Measurements from ENCODE around the gene CNOT11.
"Not testable (repeated sequence)": the region's sequence is repeated elsewhere in the genome, so short reads cannot be mapped to it uniquely, and the experiment has no call there.

DNA sequence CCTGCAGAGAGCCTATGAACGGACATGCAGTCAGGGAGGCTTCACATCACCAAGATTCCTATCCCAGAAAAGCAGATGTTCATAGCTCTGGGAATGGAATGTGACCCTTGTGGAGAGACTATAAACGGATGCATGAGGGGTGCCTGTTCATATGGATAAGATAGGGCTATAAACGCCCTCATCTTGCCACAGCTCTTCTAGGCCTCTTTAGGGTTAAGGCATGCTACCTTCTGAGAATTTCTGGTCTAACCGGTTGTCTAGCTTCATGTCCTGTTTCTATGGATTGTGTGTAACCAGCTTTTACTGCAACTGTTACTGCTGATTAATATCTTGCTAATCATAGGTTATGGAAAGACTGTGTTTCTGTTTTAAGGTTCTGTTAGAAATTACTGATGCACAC lies 8.3 kb upstream of the CNOT11 start:
- TF ChIP-seq, protein P1, sequence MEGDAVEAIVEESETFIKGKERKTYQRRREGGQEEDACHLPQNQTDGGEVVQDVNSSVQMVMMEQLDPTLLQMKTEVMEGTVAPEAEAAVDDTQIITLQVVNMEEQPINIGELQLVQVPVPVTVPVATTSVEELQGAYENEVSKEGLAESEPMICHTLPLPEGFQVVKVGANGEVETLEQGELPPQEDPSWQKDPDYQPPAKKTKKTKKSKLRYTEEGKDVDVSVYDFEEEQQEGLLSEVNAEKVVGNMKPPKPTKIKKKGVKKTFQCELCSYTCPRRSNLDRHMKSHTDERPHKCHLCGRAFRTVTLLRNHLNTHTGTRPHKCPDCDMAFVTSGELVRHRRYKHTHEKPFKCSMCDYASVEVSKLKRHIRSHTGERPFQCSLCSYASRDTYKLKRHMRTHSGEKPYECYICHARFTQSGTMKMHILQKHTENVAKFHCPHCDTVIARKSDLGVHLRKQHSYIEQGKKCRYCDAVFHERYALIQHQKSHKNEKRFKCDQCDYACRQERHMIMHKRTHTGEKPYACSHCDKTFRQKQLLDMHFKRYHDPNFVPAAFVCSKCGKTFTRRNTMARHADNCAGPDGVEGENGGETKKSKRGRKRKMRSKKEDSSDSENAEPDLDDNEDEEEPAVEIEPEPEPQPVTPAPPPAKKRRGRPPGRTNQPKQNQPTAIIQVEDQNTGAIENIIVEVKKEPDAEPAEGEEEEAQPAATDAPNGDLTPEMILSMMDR (IDR thresholded peaks at IDR 0.05), result not testable (repeated sequence)
- TF ChIP-seq POLR2A (IDR thresholded peaks at IDR 0.05), result not testable (repeated sequence)
